ENCODE data around the gene SCN1A. TPM values are rescaled to one million over a fixed set of nuclear protein-coding genes. Genes with fewer than 3 reads are reported as not detected.

The SCN1A gene
- total and polyA plus RNA-seq, 2 of the 4 experiments (the other 2 are of a cell fraction), result under 0.01 TPM; not detected in 1

DNA sequence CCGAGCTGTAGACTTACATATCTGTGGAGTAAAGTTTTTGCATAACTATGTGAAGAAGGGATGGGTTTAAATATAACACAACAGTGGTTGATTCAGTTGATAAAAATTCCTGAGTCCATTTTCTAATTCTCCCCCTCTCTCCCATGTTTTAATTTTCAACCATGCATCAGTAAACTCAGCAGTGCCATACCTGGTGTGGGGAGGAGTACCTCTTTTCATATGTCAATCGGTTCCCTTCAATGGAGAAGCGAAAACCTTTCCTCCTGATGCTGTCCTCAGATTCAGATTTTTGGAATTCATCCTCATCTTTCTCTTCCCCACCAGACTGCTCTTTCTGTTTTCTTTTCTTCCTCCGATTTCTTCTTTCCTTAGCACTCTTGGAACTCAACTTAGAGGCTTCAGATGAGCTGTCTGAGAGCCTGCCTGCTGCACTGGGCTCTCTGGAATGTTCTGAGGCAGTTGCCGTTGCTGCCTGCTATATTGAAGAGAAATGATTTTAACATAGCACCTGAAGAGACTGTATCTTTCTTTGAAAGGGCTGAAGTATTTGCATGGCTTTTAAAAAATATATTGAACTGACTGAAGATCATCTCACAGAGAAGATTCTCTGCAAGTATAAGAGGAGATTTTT is 82.9 kb downstream of the SCN1A start:
- H2AK9ac ChIP-seq (replicated peaks; ENCODE audit: low read depth, low read length, poor library complexity), result no peak overlapping the region
- H3K4me3 ChIP-seq (ENCODE audit: insufficient read depth, low read depth, low read length), result no peak overlapping the region
- in situ Hi-C loops (cut with MboI; ENCODE audit: low sequenced_read_pairs), result no loop called here
- no peaks in the 10 kb centered on the region for H3K9me1 ChIP-seq (ENCODE audit: insufficient read depth, low read length)
- no peak overlapping the region for H2BK15ac ChIP-seq (ENCODE audit: low read depth, low read length)
- no peak overlapping the region for H2BK5ac ChIP-seq (ENCODE audit: low read depth, low read length, poor library complexity, severe bottlenecking)
- no peaks in the 10 kb centered on the region for H4K20me1 ChIP-seq (ENCODE audit: insufficient read depth, low read length)
- no peaks in the 10 kb centered on the region for H3K79me1 ChIP-seq (ENCODE audit: low read depth in 1 of 2, low read length in 2 of 2)
- H3K23ac ChIP-seq (ENCODE audit: low read depth, low read length), result peak overlapping the region; percentile 42; the same call in 1 of the 2 replicates
- ChIA-PET POLR2A (ENCODE audit: unreplicated experiment) (no interaction called here), CTCF (no interaction called here)
- no peak overlapping the region for H3K4me2 ChIP-seq (ENCODE audit: low read depth, low read length)
- no TSS peak for BruUV-seq (replicated peaks)
- DNase-seq (no peak), ATAC-seq (ENCODE audit: low read depth) (peak; percentile 48; the same call in 1 of the 2 replicates)
- H4K5ac ChIP-seq (ENCODE audit: low read depth, low read length), result no peak overlapping the region
- TF ChIP-seq, protein P1, sequence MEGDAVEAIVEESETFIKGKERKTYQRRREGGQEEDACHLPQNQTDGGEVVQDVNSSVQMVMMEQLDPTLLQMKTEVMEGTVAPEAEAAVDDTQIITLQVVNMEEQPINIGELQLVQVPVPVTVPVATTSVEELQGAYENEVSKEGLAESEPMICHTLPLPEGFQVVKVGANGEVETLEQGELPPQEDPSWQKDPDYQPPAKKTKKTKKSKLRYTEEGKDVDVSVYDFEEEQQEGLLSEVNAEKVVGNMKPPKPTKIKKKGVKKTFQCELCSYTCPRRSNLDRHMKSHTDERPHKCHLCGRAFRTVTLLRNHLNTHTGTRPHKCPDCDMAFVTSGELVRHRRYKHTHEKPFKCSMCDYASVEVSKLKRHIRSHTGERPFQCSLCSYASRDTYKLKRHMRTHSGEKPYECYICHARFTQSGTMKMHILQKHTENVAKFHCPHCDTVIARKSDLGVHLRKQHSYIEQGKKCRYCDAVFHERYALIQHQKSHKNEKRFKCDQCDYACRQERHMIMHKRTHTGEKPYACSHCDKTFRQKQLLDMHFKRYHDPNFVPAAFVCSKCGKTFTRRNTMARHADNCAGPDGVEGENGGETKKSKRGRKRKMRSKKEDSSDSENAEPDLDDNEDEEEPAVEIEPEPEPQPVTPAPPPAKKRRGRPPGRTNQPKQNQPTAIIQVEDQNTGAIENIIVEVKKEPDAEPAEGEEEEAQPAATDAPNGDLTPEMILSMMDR (conservative IDR thresholded peaks at IDR 0.05; ENCODE audit: low read depth, low read length), result no peak
- TF ChIP-seq RCOR1 (IDR thresholded peaks at IDR 0.05; ENCODE audit: insufficient replicate concordance, low read length) (no peak), MAZ (IDR thresholded peaks at IDR 0.05; ENCODE audit: borderline replicate concordance, low read depth, low read length) (no peak), SMC3 (IDR thresholded peaks at IDR 0.05; ENCODE audit: low read depth, low read length) (no peak), BHLHE40 (IDR thresholded peaks at IDR 0.05; ENCODE audit: low read depth, low read length) (no peak), USF2 (IDR thresholded peaks at IDR 0.05; ENCODE audit: low read depth, low read length) (no peak), POLR2A (IDR thresholded peaks at IDR 0.05; ENCODE audit: low read depth, low read length) (no peak), CEBPB (IDR thresholded peaks at IDR 0.05; ENCODE audit: low read depth, low read length) (no peak), RFX5 (IDR thresholded peaks at IDR 0.05; ENCODE audit: low read depth, low read length) (no peak), ELK1 (IDR thresholded peaks at IDR 0.05; ENCODE audit: borderline replicate concordance, low read depth, low read length) (no peak), NFE2L2 (IDR thresholded peaks at IDR 0.05; ENCODE audit: low read depth, low read length) (no peak), MXI1 (IDR thresholded peaks at IDR 0.05; ENCODE audit: borderline replicate concordance, low read depth, low read length) (no peak), CHD1 (IDR thresholded peaks at IDR 0.05; ENCODE audit: low read depth, low read length) (no peak), MAFK (IDR thresholded peaks at IDR 0.05; ENCODE audit: low read depth, low read length) (no peak), FOS (IDR thresholded peaks at IDR 0.05; ENCODE audit: low read depth, low read length) (no peak), RAD21 (IDR thresholded peaks at IDR 0.05; ENCODE audit: low read length) (no peak)
- no peaks in the 10 kb centered on the region for H3K4me1 ChIP-seq (ENCODE audit: control insufficient read depth, insufficient read depth, low read length)
- no peak overlapping the region for H2AK5ac ChIP-seq (ENCODE audit: low read depth, low read length)
- H4K91ac ChIP-seq (ENCODE audit: insufficient read depth, low read depth, low read length), result no peak overlapping the region
- no peaks in the 10 kb centered on the region for H3K9me3 ChIP-seq (ENCODE audit: control insufficient read depth, insufficient read depth, low read length)
- no peak overlapping the region for H3K4ac ChIP-seq (ENCODE audit: low read depth, low read length)
- no peak overlapping the region for H2BK120ac ChIP-seq (ENCODE audit: low read depth, low read length)
- H4K8ac ChIP-seq (ENCODE audit: low read depth in 2 of 2, low read length in 2 of 2), result no peak overlapping the region
- no peak overlapping the region for H3K27ac ChIP-seq (ENCODE audit: insufficient read depth, low read length)
- H3K9ac ChIP-seq (ENCODE audit: low read depth, low read length), result no peak overlapping the region
- intact Hi-C loops (cut with micrococcal nuclease), result no loop called here
- dilution Hi-C loops (cut with HindIII; ENCODE audit: low sequenced_read_pairs, unreplicated experiment), result no loop called here
- no peak overlapping the region for H2AFZ ChIP-seq (replicated peaks; ENCODE audit: low read length, poor library complexity)
- no peak overlapping the region for H2BK20ac ChIP-seq (ENCODE audit: low read depth, low read length)
- no peak overlapping the region for H3K18ac ChIP-seq (ENCODE audit: low read depth, low read length)
- H3K36me3 ChIP-seq (ENCODE audit: control insufficient read depth, insufficient read depth, low read length), result no peaks in the 10 kb centered on the region
- no peaks in the 10 kb centered on the region for H3K27me3 ChIP-seq (ENCODE audit: control insufficient read depth, insufficient read depth, low read length)
- no peak overlapping the region for H3K56ac ChIP-seq (ENCODE audit: extremely low read depth, insufficient read depth, low read length)
- no CpG with 5 or more reads among the region's 5 CpGs for WGBS, 2 experiments (ENCODE audit: extremely low coverage in 2 of 2, insufficient read length in 1 of 2)
- H3K14ac ChIP-seq (replicated peaks; ENCODE audit: low read depth, low read length), result no peak overlapping the region
